NB4 (cell line): ENCODE results near the gene MBNL2.

ENCODE experiments used
- CTCF ChIP-seq: IDR thresholded peaks from one replicate; pipeline ENCODE4 v1.5.1; 2012; ENCODE audit warnings: low read depth, low read length
- MAX ChIP-seq: IDR thresholded peaks from 2 replicates; pipeline ENCODE4 v1.6.1; 2011; ENCODE audit warnings: low read depth, low read length
- MYC ChIP-seq: IDR thresholded peaks from 2 replicates; pipeline ENCODE4 v1.6.1; 2011; ENCODE audit warnings: low read depth, low read length
- POLR2A ChIP-seq: IDR thresholded peaks from 2 replicates; pipeline ENCODE4 v1.6.1; 2011; ENCODE audit warnings: mild to moderate bottlenecking; ENCODE audit not compliant: insufficient read length; ENCODE audit errors: extremely low read depth

- TF ChIP-seq MYC (no peak), CTCF (no peak), POLR2A (no peak), MAX (no peak)
These were observed 63.3 kb downstream of the MBNL2 start for GRCh38 chr13:97285221-97285955.
